T-helper 1 cell treated with Interleukin-12 subunit alpha and Interleukin-12 subunit beta and Interleukin-4 antibody, amounts not matched to agents 30 μg/mL and 1 μg/mL, for 36 hours (primary cell): ENCODE measurements around the gene OBSL1.

ENCODE experiments used
- H3K27ac Mint-ChIP-seq: one replicate; pipeline ENCODE4 v1.8.0; 2021; ENCODE audit warnings: mild to moderate bottlenecking, mixed read lengths
- H3K27me3 Mint-ChIP-seq: one replicate; pipeline ENCODE4 v1.8.0; 2021; ENCODE audit warnings: low read depth, mixed read lengths
- H3K36me3 Mint-ChIP-seq: one replicate; pipeline ENCODE4 v1.8.0; 2021; ENCODE audit warnings: low read depth, mixed read lengths
- H3K4me1 Mint-ChIP-seq: one replicate; pipeline ENCODE4 v1.8.0; 2021; ENCODE audit warnings: low read depth, mixed read lengths
- H3K4me3 Mint-ChIP-seq: one replicate; pipeline ENCODE4 v1.8.0; 2021; ENCODE audit warnings: mild to moderate bottlenecking, moderate library complexity, mixed read lengths
- H3K9me3 Mint-ChIP-seq: one replicate; pipeline ENCODE4 v1.8.0; 2021; ENCODE audit warnings: mixed read lengths

The OBSL1 gene

GRCh38 chr2:219527076-219527394, 44.3 kb downstream of the OBSL1 start:
- H3K9me3 Mint-ChIP-seq = no peaks in the 10 kb centered on the region
- no peaks in the 10 kb centered on the region for H3K4me1 Mint-ChIP-seq
- no peak overlapping the region for H3K4me3 Mint-ChIP-seq
- peaks cover 82% of the 10 kb centered on the region for H3K27me3 Mint-ChIP-seq
- no peaks in the 10 kb centered on the region for H3K36me3 Mint-ChIP-seq
- H3K27ac Mint-ChIP-seq = no peak overlapping the region

GRCh38 chr2:219526320-219527075, 44.8 kb downstream of the OBSL1 start:
- Mint-ChIP-seq H3K9me3 (no peaks in the 10 kb centered on the region), H3K27ac (no peak overlapping the region), H3K36me3 (no peaks in the 10 kb centered on the region), H3K4me1 (no peaks in the 10 kb centered on the region), H3K4me3 (no peak overlapping the region), H3K27me3 (peaks cover 87% of the 10 kb centered on the region)

GRCh38 chr2:219525533-219526232, 45.7 kb downstream of the OBSL1 start:
- H3K36me3 Mint-ChIP-seq = no peaks in the 10 kb centered on the region
- no peak overlapping the region for H3K27ac Mint-ChIP-seq
- H3K4me1 Mint-ChIP-seq = no peaks in the 10 kb centered on the region
- no peaks in the 10 kb centered on the region for H3K9me3 Mint-ChIP-seq
- H3K4me3 Mint-ChIP-seq = no peak overlapping the region
- H3K27me3 Mint-ChIP-seq = peaks cover 87% of the 10 kb centered on the region

GRCh38 chr2:219524817-219525216, 46.5 kb downstream of the OBSL1 start:
- H3K4me1 Mint-ChIP-seq = no peaks in the 10 kb centered on the region
- no peaks in the 10 kb centered on the region for H3K36me3 Mint-ChIP-seq
- H3K9me3 Mint-ChIP-seq = no peaks in the 10 kb centered on the region
- H3K27ac Mint-ChIP-seq = no peak overlapping the region
- peaks cover 87% of the 10 kb centered on the region for H3K27me3 Mint-ChIP-seq
- H3K4me3 Mint-ChIP-seq = no peak overlapping the region

GRCh38 chr2:219523031-219523671, 48.2 kb downstream of the OBSL1 start:
- H3K27me3 Mint-ChIP-seq = peaks cover 80% of the 10 kb centered on the region

GRCh38 chr2:219522111-219523030, 49.0 kb downstream of the OBSL1 start:
- Mint-ChIP-seq H3K36me3 (no peaks in the 10 kb centered on the region), H3K27me3 (peaks cover 80% of the 10 kb centered on the region), H3K9me3 (no peaks in the 10 kb centered on the region), H3K4me1 (no peaks in the 10 kb centered on the region), H3K4me3 (no peak overlapping the region), H3K27ac (no peak overlapping the region)

More at GRCh38 chr2:219523031-219523671, 48.2 kb downstream of the OBSL1 start:
- Mint-ChIP-seq H3K4me3 (no peak overlapping the region), H3K4me1 (no peaks in the 10 kb centered on the region), H3K27ac (no peak overlapping the region), H3K9me3 (no peaks in the 10 kb centered on the region), H3K36me3 (no peaks in the 10 kb centered on the region)

- Mint-ChIP-seq H3K27me3 (peaks cover 77% of the 10 kb centered on the region), H3K27ac (no peak overlapping the region), H3K9me3 (no peaks in the 10 kb centered on the region), H3K36me3 (no peaks in the 10 kb centered on the region), H3K4me1 (no peaks in the 10 kb centered on the region), H3K4me3 (no peak overlapping the region)
Measured at GRCh38 chr2:219521066-219521880, 50.1 kb downstream of the OBSL1 start.

GRCh38 chr2:219520079-219520478, 51.3 kb downstream of the OBSL1 start:
- Mint-ChIP-seq H3K27me3 (peaks cover 77% of the 10 kb centered on the region), H3K9me3 (no peaks in the 10 kb centered on the region), H3K36me3 (no peaks in the 10 kb centered on the region), H3K4me3 (no peak overlapping the region), H3K4me1 (no peaks in the 10 kb centered on the region), H3K27ac (no peak overlapping the region)

- H3K27ac Mint-ChIP-seq = no peak overlapping the region
- no peaks in the 10 kb centered on the region for H3K4me1 Mint-ChIP-seq
- H3K9me3 Mint-ChIP-seq = no peaks in the 10 kb centered on the region
Measured at GRCh38 chr2:219519526-219519916, 51.8 kb downstream of the OBSL1 start.

GRCh38 chr2:219517954-219518778, 53.2 kb downstream of the OBSL1 start:
- peaks cover 76% of the 10 kb centered on the region for H3K27me3 Mint-ChIP-seq
- no peak overlapping the region for H3K27ac Mint-ChIP-seq
- no peaks in the 10 kb centered on the region for H3K9me3 Mint-ChIP-seq
- peaks cover 1% of the 10 kb centered on the region for H3K4me1 Mint-ChIP-seq
- H3K36me3 Mint-ChIP-seq = no peaks in the 10 kb centered on the region
- no peak overlapping the region for H3K4me3 Mint-ChIP-seq

More at GRCh38 chr2:219519526-219519916, 51.8 kb downstream of the OBSL1 start:
- no peak overlapping the region for H3K4me3 Mint-ChIP-seq
- peaks cover 76% of the 10 kb centered on the region for H3K27me3 Mint-ChIP-seq
- no peaks in the 10 kb centered on the region for H3K36me3 Mint-ChIP-seq

- Mint-ChIP-seq H3K4me1 (peaks cover 1% of the 10 kb centered on the region), H3K27ac (no peak overlapping the region), H3K4me3 (no peak overlapping the region), H3K27me3 (peaks cover 80% of the 10 kb centered on the region), H3K9me3 (no peaks in the 10 kb centered on the region), H3K36me3 (no peaks in the 10 kb centered on the region)
Measured at GRCh38 chr2:219516888-219517287, 54.5 kb downstream of the OBSL1 start.

GRCh38 chr2:219515874-219516629, 55.3 kb downstream of the OBSL1 start:
- Mint-ChIP-seq H3K4me1 (peaks cover 1% of the 10 kb centered on the region), H3K27me3 (peaks cover 79% of the 10 kb centered on the region), H3K36me3 (no peaks in the 10 kb centered on the region), H3K9me3 (no peaks in the 10 kb centered on the region), H3K27ac (no peak overlapping the region), H3K4me3 (no peak overlapping the region)
